Glomerular visceral epithelial cell (primary cell): ENCODE results near the gene ESRRB.

ENCODE experiments used
- DNase-seq: peaks from one replicate; pipeline ENCODE4 v3.0.0-alpha.2; 2016; ENCODE audit errors: extremely low spot score

Gene ESRRB

GRCh38 chr14:76407449-76408150 is 31.7 kb downstream of the ESRRB start:
- no peak for DNase-seq

DNA sequence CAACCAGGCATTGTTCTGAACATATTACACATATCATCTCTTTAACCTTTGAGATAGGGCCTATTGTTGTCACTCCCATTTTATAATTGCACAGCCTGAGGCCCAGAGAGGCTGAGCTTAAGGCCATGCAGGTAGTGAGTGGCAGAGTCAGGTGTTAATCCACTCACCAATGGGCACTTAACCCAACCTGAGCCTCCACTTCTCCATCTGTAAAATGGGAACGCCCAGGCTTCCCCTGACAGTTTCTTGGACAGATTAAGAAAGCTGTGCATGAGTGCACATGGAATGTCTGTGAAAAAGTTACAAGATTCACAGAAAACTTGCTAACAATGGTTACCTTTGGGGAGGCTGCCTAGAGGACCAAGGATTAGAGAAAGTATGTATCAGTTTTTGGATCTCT is 32.9 kb downstream of the ESRRB start:
- no peak for DNase-seq

DNA sequence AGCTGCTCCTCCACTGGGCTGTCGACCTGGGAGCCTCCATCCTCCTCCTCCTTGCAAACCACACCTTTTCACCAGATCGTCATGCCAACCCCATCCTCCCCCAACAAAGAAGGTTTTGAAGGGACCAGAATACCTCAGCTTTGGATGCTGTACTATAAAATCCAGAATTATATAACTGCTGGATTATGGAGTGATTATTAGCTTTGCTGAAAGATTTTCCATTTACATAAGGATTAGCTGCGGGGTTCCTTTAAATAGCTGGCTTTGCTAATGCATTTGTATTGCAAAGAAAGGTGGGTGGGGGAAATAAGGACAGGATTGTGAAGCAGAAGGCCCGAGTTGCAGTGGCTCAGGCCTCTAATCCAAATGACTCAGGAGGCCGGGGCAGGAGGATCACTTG is 36.6 kb downstream of the ESRRB start:
- DNase-seq = no peak

GRCh38 chr14:76413106-76413961 is 37.4 kb downstream of the ESRRB start:
- DNase-seq = no peak

GRCh38 chr14:76413962-76414600 is 38.1 kb downstream of the ESRRB start:
- no peak for DNase-seq

DNA sequence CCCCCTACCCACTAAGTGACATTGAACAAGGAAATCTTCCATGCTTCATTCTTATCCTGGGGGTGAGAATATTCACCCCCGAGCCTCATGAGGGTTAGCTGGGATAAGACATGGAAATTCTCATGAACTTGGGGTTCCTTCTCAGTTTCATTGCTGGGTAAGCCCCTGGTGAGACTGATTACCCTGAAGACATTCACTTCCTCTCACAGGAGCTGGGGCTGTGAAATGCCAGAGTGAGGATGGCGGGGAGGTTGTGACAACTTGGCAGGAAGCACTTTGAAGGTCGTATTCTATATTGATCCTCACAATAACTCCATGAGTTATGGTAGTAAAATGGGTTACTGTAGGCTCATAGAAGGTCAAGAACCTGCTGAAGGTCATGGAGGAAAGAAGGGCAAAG is 43.5 kb downstream of the ESRRB start:
- no peak for DNase-seq

DNA sequence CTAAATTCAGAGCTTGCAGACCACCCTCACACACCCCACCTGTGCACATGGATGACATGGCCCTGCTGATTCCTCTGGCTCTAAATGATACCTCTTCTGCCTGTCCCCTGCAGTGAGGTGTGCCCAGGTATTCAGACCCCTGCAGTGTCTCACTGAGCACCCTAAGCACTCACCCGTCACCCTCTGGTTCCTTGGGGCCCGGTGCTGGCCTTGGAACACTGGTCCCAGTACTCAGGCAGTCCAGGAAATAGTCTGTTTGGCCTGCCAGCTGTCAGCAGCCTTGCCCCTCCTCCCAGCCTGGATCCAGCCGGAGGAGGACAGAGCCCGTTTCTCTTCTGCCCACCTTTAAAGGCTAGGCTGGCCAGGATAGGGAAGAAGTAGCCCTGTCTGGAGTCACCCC is 44.9 kb downstream of the ESRRB start:
- DNase-seq = no peak

DNA sequence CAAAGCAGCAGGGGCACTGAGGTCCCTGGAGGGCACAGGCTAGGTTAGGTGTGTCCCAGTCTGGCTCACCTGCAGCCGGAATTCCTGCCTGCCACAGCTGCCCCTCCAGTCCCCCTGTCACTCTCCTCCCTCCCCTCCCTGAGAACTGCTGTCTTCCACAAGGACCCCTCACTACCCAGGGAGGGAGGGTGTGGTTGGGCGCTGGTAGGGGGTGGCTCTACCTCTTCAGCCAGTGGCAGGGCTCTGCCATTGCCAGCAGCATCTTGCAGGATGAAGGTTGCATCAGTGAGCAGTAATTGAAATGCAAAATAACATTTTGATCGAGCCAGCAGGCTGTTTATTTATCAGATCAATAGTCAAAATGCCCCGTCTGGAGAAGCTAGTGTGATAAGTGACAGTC is 45.7 kb downstream of the ESRRB start:
- DNase-seq = no peak

- DNase-seq = no peak
Observed at GRCh38 chr14:76422662-76423061, 46.7 kb downstream of the ESRRB start.

DNA sequence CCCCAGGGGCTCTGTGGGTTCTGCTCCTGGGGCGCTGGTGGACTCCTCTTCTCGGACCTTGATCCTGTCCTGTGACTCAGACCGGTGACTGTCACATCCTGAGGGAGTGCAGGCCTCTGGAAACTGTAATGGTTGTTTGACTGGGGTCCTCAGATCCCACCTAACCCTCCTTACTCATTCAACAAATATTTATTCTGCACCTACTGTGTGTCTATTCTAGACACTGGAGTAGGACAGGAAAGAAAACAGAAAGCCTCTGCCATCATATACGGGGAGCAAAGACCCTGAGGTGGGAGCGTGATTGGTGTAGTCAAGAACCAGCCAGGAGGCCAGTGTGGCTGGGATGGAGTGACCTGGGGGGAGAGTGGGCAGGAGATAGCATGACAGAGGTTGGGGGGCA is 47.6 kb downstream of the ESRRB start:
- DNase-seq = no peak

- no peak for DNase-seq
Observed at GRCh38 chr14:76424359-76424758, 48.4 kb downstream of the ESRRB start.

GRCh38 chr14:76426161-76426696 is 50.3 kb downstream of the ESRRB start:
- no peak for DNase-seq

DNA sequence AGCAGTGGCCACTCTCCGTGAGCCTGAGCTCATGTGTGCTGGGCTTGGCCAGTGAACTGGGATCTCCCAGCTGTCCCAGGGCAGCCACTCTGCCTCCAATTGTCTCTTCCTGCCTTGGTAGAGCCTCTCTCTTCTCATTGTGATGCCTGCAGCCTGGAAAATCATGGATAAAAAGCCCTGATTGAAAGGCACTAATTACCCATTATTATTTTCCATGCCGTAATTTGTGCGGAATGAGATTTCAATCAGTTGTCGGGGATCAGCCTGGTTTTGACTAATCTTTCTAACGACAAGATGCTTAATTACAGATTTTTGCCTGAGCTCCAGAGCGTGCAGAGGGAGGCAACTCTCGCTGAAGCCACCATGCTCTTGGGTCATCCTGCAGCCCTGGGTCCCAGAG is 52.7 kb downstream of the ESRRB start:
- no peak for DNase-seq

DNA sequence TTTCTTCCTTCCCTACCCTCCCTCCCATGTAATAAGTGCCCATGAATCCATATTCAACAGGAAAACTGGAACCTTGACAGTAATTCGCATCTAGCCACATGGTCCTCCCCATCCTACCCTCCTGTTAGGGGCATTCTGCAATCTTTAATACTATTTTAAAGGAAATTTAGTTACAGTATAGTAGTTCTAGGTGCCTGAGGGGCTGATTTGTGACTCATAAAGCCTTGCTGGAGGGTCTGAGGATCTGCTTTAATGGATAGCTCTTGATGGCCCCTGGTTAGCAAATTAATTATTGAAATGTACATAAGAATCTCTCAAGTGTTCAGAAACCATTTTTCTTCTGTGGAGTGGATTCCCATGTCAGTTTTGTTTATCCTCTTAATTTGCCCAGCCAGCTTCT is 54.1 kb downstream of the ESRRB start:
- no peak for DNase-seq

GRCh38 chr14:76430475-76430980 is 54.6 kb downstream of the ESRRB start:
- no peak for DNase-seq

- DNase-seq = no peak
Observed at GRCh38 chr14:76431538-76431937, 55.6 kb downstream of the ESRRB start.

DNA sequence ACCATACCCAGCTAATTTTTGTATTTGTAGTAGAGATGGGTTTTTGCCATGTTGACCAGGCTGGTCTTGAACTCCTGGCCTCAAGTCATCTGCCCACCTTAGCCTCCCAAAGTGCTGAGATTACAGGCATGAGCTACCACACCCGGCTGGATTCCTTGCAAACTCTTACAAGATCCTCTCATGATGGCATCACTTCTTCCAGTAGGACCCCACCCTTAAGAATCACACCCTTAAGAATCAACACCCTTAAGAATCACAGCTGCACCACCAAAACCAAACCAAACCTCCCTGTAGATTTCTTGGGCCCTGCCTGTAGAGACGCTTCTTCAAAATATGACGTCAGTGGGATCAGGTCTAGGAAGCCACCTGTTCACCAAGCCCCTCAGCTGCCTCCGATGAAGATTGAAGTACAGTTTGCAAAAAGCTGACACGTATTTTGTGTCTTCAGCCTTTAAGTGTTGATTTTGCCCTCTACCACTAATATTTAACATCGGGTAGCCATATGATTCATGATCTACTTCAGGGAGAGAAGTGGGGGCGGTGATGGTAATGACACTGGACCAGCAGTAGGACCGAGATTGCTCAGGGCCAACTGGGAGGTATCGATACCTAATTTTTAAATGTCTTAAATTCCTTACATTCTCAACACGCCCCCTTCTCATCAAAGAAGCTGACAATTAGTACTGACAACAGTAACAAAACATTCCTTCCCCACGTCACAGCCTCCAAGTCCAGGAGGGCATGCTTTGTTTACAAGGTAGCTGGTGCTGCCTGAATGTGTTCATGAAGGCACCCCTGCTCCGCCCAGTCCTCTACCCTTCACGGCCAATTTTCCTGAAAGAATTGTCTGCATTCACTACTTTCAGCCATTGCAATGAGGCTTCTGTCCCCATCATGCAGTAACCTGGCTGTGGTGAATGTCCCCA is 57.2 kb downstream of the ESRRB start:
- no peak for DNase-seq

- no peak for DNase-seq
Observed at GRCh38 chr14:76434220-76434619, 58.3 kb downstream of the ESRRB start.

DNA sequence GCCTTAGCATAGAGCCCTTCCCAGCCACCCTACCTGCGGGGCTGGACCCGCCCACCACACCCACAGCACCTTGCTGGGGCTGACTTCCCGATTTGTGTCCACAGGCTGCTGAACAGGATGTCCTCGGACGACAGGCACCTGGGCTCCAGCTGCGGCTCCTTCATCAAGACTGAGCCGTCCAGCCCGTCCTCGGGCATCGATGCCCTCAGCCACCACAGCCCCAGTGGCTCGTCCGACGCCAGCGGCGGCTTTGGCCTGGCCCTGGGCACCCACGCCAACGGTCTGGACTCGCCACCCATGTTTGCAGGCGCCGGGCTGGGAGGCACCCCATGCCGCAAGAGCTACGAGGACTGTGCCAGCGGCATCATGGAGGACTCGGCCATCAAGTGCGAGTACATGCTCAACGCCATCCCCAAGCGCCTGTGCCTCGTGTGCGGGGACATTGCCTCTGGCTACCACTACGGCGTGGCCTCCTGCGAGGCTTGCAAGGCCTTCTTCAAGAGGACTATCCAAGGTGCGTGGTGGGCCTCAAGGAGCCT is 63.4 kb downstream of the ESRRB start:
- no peak for DNase-seq

- no peak for DNase-seq
Observed at GRCh38 chr14:76446486-76446885, 70.5 kb downstream of the ESRRB start.

GRCh38 chr14:76446921-76447320 is 71.0 kb downstream of the ESRRB start:
- no peak for DNase-seq
